Right kidney (tissue), 1 donor: ENCODE data around the gene SDS.

Source experiments
- DNase-seq: peaks from one replicate; pipeline ENCODE4 v3.0.0-alpha.2; 2016

The SDS gene

DNA sequence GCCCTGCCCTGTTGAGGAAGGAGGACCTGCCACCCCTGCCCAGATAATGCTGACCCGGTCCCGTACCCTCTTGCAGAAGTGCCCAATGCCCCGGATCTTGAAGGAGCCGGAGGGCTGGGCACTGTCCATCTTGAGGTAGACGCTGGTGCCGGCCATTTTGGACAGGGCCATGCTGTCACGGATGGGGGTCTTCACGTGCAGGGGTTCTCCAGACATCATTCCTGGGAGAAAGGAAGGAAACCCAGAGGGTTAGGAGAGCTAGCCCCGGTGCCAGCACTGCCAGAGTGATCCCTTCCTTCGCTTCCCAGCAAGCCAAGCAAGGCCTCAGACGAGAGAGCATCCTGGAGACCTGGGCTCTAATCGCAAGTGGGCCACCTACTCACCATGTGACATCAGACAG is 4.2 kb downstream of the SDS start:
- no peak for DNase-seq

DNA sequence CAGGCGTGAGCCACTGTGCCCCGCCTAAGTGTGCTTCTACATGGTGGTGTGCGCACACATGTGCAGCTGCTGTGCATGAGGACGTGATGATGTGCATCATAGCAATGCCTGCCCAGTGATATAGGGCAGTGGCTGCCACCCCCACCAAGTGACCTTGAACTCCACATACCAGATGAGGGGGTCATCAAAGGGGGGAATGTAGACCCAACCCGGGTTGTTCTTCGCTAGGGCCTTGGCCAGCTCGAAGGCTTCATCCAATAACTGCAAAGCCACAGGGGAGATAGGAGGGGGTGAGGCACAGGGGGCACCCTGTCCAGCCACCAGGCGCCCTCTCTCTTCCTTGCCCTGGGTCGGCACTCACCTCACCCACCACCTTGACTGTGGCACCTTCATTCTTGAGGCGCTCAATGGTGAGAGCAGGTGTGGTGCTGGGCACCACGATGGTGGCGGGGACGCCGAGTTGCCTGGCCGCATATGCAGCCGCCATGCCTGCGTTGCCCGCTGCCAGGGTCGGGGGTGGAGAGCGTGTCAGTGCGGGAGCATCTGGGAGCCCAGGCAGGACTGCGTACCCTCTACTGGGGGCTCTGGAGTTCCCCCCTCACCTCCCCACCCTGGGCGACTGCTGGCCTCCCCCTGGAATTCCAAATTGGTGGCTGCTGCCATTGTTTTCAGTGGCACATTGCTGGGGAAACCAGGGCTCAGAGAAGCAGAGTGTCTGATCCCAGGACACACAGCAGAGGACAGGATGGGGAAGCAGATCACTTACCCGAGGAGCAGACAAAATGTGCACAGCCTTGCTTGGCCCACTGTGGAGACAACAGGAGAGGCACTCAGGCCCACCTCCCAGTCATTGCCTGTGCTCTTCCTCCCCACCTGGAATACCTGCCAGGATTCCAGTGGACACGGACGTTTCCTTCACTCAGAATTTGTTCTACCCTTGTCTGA is 5.1 kb downstream of the SDS start:
- DNase-seq = no peak

DNA sequence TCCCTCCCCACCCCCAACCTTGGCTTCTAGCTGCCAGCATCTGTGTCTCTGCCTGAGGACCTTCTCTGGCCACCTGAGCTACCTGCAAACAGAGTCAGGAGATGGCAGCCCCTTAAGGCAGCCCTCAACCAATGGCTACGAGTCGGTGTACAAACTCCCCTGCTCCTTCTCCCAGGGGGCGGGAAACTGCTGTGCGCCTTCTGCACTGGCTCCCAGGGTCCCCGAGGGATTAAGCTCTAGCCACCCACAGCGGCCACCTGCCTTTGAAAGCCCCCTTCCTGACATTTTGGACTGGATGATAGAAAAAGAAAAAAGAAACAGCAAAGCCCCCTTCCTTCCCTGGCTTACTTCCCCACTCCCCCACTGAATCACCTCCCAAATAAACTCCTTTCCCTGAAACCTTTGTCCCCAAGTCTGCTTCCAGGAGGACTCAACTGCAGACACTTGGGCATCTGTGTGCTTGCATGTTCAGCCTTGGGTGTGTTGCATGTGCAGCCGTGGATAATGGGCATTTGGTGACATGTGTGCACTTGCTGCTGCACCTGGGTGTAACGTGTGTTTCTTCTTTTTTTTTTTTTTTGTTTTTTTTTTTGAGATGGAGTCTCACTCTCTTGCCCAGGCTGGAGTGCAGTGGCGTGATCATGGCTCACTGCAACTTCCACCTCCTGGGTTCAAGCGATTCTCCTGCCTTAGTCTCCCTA is 6.0 kb downstream of the SDS start:
- no peak for DNase-seq

DNA sequence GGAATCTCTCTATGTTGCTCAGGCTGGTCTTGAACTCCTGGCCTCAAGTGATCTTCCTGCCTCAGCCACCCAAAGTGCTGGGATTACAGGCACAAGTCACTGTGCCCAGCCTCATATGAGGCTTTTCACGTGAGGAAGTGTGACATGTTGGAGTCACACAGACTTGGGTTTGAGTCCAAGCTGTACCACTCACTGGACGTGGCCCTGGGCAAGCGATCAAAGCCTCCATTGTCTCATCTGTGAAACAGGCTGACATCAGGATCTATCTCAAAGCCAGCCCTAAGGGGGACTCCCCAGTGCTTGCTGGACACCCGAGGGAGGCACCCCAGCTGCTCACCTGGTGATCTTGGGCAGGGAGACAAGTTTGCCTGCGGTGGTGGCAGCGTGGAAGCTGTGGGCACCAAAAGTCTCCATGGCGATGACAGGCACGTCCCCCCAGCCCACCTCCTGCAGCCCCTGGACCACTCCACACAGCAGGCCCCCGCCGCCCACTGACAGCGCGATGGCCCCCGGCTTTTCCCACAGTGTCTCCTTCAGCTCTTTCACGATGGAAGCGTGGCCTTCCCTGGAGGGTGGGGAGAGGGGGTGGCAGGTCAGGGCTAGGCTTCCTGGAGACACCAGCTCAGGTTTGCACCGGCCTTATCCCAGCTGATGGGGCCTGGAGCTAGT is 6.7 kb downstream of the SDS start:
- no peak for DNase-seq

DNA sequence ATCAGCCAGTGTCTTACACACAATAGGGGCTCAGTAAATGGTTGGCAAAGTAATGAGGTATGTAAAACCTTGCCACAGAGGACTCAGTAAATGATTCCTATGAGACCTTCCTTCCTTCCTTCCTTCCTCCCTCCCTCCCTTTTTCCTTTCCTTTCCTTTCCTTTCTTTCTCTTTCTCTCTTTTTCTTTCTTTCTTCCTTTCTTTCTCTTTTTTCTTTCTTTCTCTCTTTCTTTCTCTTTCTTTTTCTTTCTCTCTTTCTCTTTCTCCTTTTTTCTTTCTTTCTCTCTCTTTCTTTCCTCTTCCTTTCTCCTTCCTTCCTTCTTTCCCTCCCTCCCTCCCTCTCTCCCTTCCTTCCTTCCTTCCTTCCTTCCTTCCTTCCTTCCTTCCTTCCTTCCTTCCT is 7.5 kb downstream of the SDS start:
- DNase-seq = no peak

DNA sequence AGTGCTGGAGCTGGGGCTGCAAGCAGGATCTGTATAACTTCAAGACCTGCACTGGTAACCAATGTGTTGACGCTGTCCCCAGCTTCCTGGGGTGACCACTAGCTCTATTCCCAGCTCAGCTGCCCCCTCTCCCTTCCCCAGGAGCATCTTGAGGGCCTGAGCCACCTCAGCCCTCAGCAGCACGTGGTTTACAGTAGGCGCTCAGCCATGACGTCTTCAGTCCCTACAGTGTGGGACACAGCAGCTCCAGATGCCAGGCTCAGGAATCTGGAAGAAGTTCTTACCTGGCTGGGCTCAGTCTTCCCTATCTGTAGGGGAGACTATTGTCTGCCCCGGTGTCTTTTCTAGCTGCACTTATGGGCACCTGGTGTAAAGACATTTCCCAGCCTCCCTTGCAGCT is 8.6 kb downstream of the SDS start:
- DNase-seq = no peak

DNA sequence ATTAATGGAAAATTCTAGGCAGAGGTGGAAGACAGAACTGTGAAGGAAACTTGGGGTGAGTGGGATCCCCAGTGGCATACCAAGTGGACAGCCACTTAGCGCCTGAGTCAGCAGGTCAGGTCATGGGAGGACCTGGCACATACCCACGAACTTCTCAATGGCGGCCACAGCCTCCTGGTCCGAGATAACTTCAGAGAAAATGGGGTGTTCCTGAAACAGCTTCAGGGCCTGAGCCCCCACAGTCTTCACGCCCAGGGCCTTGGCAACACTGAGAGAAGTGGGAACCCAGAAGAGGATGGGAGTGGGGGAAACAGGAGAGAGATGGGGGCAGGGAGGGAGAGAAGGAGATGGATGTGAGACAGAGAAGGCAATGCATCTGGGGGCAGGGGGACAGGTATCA is 9.9 kb downstream of the SDS start:
- no peak for DNase-seq

DNA sequence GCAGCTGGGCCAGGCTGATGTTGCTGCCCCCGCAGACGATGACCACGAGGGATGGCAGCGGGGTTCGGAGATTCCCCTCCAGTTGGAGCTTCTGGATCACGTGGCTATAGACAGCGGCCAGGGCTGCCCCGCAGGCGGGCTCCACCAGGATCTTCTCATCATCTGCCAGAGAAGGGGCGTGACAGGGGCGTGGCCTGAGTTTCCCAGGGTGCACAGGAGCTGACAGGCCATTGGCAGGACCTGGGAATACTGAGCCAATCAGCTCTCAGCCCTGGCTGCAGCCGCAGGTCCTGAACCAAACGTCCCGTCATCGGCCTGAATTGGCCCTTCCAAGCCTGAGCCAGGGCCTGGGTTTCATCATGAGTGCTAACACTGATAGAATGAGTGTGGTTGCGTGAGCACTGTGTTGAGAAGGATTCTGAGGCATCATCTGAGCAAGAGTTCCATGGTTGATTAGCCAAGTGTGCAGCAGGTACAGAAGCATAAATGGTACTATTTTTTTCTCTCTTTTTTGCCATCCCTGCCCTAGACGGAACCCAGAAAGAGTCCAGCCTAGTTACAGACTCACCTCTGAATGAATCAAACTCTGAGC is 10.6 kb downstream of the SDS start:
- no peak for DNase-seq

DNA sequence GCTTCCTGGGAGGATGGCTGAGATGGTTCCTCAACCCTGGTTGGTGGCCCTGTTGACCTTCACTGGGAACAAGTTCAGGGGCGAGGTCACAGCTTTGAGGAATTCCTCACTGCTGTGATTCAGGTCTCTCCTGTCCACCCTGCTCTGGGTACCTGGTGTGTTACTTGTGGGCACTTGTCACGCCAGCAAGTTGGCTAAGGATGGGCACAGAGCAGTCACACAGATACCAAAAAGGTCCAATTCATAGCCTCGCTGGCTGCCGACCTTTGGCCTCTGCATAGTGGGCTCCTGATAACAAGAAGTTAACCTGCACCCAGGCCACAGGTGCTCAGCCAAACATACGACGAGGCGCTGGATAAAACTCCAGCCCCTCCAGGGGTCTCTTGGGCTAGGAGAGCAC is 11.2 kb downstream of the SDS start:
- DNase-seq = no peak

DNA sequence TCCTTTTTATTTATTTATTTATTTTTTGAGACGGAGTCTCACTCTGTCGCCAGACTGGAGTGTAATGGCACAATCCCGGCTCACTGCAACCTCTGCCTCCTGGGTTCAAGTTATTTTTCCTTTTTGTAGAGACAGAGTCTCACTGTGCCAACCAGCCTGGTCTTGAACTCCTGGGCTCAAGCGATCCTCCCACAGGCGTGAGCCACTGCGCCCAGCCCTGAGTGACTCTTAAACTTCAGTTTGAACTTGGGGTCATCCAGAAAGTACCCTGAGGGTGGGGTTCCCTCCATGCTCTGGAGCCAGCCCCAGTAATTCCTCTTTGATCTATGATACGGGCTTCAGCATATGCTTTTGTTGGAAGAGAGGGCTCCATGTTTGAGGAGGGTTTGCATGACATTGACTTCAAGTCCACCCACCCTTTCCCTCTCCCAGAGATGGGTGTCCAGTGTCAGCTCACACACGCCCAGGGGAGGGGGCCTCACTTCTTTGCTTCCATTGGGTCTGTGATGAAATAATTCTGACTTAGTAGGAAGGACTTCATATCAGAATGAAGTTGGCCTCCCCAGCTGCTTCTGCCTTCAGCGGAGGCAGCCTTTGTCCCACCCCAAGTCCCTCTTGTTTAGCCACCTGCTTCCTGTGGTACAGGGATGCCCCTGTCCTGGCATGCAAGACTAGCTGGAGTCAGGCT is 11.9 kb downstream of the SDS start:
- DNase-seq = no peak

DNA sequence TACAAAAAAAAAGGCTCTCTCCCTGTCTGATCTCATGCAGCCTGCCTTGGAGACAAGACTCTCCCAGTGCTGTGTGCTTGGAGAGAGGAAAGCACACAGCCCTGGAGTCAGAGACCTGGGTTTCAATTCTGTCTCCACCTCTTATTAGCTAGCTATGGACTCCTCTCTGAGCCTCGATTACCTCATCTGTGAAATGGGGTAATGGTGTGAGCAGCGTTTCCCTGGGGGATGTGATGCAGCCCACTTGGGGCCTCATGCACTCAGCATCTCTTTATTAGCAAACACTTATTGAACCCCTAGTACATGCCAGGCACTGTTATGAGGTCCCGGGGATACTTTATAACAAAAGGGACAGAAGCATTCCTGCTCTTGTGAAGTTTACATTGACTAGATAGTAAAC is 12.5 kb downstream of the SDS start:
- no peak for DNase-seq

DNA sequence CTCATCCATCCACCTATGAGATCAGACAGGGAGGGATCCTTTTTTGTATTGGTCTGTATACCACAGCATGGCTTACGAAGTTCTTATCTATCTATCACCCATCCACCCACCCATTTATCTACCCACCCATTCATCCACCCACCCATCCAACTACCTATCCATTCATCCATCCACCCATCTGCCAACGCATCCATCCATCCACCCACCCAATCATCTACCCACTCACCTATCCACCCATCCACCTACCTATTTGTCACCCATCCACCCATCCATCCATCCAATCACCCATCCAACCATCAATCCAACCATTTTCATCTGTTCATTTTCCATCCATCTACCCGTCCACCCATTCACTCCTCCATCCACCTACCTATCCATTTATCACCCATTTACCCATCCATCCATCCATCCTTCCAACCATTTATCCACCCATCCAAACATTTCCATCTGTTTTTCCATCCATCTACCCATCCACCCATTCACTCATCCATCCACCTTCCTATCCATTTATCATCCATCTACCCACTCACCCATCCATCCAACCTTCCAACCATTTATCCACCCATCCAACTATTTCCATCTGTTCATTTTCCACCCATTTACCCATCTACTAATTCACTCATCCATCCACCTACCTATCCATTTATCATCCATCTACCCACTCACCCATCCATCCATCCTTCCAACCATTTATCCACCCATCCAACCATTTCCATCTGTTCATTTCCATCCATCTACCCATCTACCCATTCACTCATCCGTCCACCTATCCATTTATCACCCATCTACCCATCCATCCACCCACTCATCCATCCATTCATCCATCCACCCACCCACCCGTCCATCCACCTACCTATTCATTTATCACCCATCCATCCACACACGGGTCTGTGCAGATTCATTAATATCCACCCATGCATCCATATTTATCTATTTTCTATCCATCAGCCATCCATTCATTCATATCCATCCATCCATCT is 13.3 kb downstream of the SDS start:
- DNase-seq = no peak

DNA sequence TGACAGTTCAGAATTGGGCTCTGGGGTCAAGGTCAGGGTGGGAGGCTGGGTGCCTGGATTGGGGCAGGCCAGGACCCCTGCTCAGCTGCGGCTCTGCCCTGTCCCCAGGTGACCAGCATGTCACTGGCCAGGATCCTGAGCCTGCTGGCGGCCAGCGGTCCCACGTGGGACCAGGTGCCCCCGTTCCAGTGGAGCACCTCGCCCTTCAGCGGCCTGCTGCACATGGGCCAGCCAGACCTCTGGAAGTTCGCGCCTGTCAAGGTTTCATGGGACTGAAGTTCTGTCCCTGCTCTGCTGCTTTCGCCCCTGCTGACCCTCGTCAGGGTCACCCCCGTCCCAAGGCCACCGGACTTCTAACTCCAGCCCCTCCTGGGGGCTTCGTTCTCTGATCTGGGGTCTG is 15.3 kb downstream of the SDS start:
- no peak for DNase-seq

DNA sequence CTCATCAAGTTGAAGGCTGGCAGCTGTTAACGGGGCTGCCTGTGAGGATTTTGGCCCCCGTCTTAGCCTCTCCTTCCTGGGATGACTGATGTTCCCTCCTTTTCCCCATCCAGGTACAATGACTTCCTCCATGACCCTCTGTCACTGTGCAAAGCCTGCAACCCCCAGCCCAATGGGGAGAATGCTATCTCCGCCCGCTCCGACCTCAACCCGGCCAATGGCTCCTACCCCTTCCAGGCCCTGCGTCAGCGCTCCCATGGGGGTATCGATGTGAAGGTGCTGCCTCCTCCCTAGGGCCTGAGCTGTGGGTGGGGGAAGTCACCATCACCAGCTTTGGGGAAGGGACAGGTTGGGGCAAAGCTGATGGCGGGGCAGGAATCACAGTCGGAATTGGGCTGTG is 16.1 kb downstream of the SDS start:
- no peak for DNase-seq

DNA sequence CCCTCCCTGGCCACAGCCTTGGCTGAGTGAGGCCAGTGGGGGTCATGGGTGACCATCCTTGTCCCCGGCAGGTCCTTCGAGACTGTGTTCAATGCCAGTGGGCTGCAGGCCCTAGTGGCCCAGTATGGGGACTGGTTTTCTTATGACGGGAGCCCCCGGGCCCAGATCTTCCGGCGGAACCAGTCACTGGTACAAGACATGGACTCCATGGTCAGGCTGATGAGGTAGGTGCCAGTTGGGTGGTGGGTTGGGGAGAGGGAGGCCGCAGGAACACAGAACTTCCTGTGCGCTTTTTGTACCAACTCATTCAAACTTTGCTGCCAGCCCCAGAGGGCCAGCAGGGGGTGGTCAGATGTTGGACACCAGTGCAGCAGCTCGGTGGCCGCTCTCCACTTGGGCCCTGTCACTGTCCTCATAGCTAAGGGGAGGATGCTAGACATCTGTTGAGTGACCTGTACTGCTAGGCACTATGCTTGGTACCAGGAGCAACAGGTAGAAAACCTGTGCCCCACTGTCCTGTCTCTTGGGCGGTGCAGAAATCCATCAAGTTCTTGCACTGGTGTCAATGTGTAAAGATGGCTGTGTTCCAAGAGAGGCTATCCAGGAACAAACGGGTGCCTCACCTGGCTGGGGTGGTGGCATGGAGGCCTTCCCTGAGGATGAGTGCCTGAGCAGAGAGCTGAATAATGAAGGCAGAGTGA is 16.7 kb downstream of the SDS start:
- DNase-seq = no peak

DNA sequence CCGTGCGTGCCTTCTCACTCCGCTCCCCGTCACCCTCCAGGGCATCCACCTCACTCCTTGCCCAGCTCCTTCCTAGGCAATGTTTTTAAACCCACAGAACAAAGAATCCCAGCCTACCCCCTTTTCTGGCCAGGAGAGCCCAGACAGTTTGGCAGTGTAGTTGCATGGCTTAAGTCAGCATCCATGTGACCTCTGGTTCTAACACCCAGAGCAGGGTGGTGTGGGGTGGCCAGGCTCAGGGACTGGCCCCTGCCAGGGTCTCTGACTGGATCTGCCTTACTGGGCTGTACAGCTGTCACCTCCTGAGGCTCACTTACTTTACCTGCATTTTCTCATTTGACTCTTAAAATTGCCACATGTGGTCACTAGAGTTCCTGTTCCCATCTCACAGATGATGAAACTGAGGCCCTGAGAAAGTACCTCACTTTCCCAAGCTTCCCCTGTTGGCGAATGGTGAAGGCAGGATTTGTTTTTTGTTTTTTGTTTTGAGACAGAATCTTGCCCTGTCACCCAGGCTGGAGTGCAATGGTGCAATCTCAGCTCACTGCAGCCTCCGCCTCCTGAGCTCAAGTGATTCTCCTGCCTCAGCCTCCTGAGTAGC is 18.3 kb downstream of the SDS start:
- DNase-seq = no peak

DNA sequence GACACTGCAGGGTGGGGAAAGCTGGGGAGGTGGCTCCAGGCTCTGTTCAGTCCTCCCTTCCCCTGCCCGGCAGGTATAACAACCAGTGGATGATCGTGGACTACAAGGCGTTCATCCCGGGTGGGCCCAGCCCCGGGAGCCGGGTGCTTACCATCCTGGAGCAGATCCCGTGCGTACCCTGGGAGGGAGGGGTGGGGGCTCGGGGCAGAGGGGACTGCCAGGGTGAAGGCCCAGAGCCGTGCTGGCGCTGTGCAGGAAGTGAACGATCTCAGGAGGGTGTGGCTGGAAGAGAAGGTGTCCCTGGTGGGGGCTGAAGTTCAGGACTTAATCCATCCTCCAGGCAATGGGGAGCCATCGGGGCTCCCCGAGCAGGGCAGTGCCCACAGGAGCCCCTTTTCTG is 18.9 kb downstream of the SDS start:
- DNase-seq = no peak

DNA sequence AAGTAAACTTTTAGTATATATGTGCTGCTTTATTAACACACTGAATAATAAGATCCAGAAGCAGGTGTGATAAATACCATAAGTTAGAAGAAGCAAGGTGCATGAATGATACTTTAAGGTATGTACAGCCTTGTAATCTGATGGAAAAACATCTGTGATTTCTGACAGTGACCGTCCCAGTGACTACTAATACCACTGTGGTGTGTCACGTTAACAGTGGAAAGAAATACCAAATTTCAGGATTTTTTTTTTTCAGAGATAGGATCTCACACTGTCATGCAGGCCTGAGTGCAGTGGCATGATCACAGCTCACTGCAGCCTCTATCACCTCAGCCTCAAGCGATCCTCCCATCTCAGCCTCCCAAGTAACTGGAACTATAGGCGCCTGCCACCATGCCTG is 21.5 kb downstream of the SDS start:
- no peak for DNase-seq

DNA sequence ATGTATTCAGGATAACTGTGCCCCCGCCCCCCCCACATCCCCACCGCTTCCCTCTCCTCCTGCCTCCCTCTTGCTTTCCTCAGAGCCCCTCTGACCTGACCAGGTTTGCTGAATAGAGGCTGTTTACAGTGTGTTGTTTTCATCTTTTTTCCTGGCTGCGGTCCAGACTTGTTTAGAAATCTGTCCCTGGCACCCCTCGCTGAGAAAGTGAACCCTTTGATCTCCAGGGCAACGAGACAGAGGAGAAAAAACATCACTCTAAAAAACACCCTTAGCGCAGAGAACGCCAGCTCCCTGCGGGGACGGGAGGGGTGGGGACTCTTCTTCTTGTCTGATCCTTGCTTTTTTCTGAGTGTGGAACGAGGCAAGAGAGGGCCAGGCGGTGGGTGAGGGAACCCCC is 22.5 kb downstream of the SDS start:
- no peak for DNase-seq

DNA sequence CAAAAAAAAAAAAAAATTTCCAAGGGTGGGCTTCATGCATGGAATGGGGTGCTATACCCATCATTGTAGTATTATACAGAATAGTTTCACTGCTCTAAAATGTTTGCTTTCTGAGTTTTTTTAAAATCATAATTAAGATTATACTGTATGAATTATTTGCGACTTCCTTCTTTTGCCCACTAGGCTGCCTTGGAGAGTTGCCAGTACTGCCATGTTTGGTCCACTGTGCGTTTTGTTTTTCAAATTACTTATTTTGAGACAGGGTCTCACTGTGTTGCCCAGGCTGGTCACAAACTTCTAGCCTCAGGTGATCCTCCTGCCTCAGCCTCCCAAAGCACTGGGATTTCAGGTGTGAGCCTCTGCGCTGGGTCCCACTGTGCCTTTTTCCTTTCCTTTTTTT is 25.4 kb downstream of the SDS start:
- no peak for DNase-seq
